Fibroblast of lung (primary cell): ENCODE results near the gene THRA.

ENCODE experiments used
- EZH2 ChIP-seq: IDR thresholded peaks from 2 replicates; pipeline ENCODE4 v1.5.1; 2012; ENCODE audit warnings: low read length, control low read depth, mild to moderate bottlenecking; ENCODE audit errors: missing control alignments
- TF ChIP-seq, protein P1 (sequence below), 2 donors: IDR thresholded peaks in 1 of 2; conservative IDR thresholded peaks in 1 of 2; 1 replicate in 1 of 2; 2 replicates in 1 of 2; pipeline ENCODE4 v1.5.1; 2011 to 2012; ENCODE audit warnings: low read length in 2 of 2, control low read depth in 1 of 2, inconsistent platforms in 1 of 2, low read depth in 1 of 2, mild to moderate bottlenecking in 1 of 2

DNA sequence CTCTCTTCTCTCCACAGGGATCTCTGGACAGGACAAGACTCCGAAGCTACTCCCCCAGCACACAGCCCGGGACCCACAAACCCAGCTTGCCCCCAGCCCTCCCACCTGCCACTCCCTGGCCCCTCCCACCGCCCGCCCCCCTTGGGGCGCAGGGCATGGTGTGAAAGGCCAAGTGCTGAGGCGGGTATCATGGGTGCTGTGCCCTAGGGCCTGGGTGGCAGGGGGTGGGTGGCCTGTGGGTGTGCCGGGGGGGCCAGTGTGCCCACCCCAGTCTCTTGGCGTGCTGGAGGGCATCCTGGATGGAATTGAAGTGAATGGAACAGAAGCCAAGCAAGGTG lies 11.4 kb downstream of the THRA start:
- TF ChIP-seq, protein P1, sequence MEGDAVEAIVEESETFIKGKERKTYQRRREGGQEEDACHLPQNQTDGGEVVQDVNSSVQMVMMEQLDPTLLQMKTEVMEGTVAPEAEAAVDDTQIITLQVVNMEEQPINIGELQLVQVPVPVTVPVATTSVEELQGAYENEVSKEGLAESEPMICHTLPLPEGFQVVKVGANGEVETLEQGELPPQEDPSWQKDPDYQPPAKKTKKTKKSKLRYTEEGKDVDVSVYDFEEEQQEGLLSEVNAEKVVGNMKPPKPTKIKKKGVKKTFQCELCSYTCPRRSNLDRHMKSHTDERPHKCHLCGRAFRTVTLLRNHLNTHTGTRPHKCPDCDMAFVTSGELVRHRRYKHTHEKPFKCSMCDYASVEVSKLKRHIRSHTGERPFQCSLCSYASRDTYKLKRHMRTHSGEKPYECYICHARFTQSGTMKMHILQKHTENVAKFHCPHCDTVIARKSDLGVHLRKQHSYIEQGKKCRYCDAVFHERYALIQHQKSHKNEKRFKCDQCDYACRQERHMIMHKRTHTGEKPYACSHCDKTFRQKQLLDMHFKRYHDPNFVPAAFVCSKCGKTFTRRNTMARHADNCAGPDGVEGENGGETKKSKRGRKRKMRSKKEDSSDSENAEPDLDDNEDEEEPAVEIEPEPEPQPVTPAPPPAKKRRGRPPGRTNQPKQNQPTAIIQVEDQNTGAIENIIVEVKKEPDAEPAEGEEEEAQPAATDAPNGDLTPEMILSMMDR (conservative IDR thresholded peaks at IDR 0.05 in 1 of 2, IDR thresholded peaks at IDR 0.05 in 1 of 2; ENCODE audit: low read depth in 1 of 2, low read length in 2 of 2): no peak
- TF ChIP-seq EZH2: no peak
